22Rv1 (cell line): ENCODE results near the gene ASMT.
"Not testable (repeated sequence)": the region's sequence is repeated elsewhere in the genome, so short reads cannot be mapped to it uniquely, and the experiment has no call there.

Experiments
- ZFX ChIP-seq: fragments of 450-650 bp; IDR thresholded peaks from 2 replicates; pipeline ENCODE4 v1.6.1; 2017; ENCODE audit warnings: antibody characterized with exemption, borderline replicate concordance
- TF ChIP-seq, protein P1 (sequence below): fragments of 450-650 bp; IDR thresholded peaks from 2 replicates; pipeline ENCODE4 v1.5.1; 2017; ENCODE audit warnings: mild to moderate bottlenecking

DNA sequence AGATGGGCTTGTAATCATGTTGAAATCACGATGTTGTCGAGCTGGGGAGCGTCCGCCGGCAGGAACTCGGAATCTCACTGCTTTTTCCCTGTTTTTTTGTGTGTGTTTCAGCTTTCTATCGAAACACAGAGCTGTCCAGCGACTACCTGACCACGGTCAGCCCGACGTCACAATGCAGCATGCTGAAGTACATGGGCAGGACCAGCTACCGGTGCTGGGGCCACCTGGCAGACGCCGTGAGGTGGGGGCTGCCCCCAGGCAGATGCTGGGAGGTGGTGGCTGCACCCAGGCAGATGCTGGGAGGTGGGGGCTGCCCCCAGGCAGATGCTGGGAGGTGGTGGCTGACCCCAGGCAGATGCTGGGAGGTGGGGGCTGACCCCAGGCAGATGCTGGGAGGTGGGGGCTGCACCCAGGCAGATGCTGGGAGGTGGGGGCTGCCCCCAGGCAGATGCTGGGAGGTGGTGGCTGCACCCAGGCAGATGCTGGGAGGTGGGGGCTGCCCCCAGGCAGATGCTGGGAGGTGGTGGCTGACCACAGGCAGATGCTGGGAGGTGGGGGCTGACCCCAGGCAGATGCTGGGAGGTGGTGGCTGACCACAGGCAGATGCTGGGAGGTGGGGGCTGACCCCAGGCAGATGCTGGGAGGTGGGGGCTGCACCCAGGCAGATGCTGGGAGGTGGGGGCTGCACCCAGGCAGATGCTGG, 9.4 kb downstream of the ASMT start:
- TF ChIP-seq, protein P1, sequence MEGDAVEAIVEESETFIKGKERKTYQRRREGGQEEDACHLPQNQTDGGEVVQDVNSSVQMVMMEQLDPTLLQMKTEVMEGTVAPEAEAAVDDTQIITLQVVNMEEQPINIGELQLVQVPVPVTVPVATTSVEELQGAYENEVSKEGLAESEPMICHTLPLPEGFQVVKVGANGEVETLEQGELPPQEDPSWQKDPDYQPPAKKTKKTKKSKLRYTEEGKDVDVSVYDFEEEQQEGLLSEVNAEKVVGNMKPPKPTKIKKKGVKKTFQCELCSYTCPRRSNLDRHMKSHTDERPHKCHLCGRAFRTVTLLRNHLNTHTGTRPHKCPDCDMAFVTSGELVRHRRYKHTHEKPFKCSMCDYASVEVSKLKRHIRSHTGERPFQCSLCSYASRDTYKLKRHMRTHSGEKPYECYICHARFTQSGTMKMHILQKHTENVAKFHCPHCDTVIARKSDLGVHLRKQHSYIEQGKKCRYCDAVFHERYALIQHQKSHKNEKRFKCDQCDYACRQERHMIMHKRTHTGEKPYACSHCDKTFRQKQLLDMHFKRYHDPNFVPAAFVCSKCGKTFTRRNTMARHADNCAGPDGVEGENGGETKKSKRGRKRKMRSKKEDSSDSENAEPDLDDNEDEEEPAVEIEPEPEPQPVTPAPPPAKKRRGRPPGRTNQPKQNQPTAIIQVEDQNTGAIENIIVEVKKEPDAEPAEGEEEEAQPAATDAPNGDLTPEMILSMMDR, result not testable (repeated sequence)
- TF ChIP-seq ZFX, result not testable (repeated sequence)
